ENCODE data around the gene TRIP12.

GRCh38 chr2:229860334-229860733 lies 61.5 kb downstream of the TRIP12 start:
- TF ChIP-seq EZH2 (IDR thresholded peaks at IDR 0.05; ENCODE audit: borderline replicate concordance, insufficient read depth, low read depth, low read length, poor library complexity, severe bottlenecking), result no peak
- TF ChIP-seq, protein P1, sequence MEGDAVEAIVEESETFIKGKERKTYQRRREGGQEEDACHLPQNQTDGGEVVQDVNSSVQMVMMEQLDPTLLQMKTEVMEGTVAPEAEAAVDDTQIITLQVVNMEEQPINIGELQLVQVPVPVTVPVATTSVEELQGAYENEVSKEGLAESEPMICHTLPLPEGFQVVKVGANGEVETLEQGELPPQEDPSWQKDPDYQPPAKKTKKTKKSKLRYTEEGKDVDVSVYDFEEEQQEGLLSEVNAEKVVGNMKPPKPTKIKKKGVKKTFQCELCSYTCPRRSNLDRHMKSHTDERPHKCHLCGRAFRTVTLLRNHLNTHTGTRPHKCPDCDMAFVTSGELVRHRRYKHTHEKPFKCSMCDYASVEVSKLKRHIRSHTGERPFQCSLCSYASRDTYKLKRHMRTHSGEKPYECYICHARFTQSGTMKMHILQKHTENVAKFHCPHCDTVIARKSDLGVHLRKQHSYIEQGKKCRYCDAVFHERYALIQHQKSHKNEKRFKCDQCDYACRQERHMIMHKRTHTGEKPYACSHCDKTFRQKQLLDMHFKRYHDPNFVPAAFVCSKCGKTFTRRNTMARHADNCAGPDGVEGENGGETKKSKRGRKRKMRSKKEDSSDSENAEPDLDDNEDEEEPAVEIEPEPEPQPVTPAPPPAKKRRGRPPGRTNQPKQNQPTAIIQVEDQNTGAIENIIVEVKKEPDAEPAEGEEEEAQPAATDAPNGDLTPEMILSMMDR (IDR thresholded peaks at IDR 0.05), result no peak
